GM23338 (cell line): ENCODE results near the gene NTM. TPM values are rescaled to one million over a fixed set of nuclear protein-coding genes. Genes with fewer than 3 reads are reported as not detected.
A peak's percentile ranks its signal among the peaks of the same experiment; 100 is the strongest.

Source experiments
- ATAC-seq: fragments of 200-7000 bp; cut with Tn5 transposase; 3 replicates; pipeline ENCODE4 v1.9.1; 2020
- DNase-seq: peaks from one replicate; pipeline ENCODE4 v3.0.0-alpha.2; 2015; ENCODE audit warnings: low spot score
- H2AFZ ChIP-seq: fragments of 200-600 bp; sonication (generic); 2 replicates; pipeline ENCODE4 v1.8.0; 2016; ENCODE audit warnings: antibody characterized with exemption, mild to moderate bottlenecking, moderate library complexity
- H3F3A ChIP-seq: fragments of 200-600 bp; sonication (generic); replicated peaks from 2 replicates; pipeline ENCODE4 v1.8.0; 2017; ENCODE audit warnings: antibody characterized with exemption, mixed run types, low read depth
- H3K27ac ChIP-seq: fragments of 200-600 bp; sonication (generic); 2 replicates; pipeline ENCODE4 v1.6.1; 2016; ENCODE audit warnings: low read depth
- H3K27me3 ChIP-seq: fragments of 200-600 bp; sonication (generic); 2 replicates; pipeline ENCODE4 v1.8.0; 2016; ENCODE audit warnings: mild to moderate bottlenecking, mixed run types, moderate library complexity; ENCODE audit not compliant: insufficient read depth
- H3K36me3 ChIP-seq: fragments of 200-600 bp; sonication (generic); 2 replicates; pipeline ENCODE4 v1.8.0; 2016; ENCODE audit warnings: mild to moderate bottlenecking; ENCODE audit not compliant: insufficient read depth
- H3K4me1 ChIP-seq: fragments of 200-600 bp; sonication (generic); 2 replicates; pipeline ENCODE4 v1.8.0; 2016; ENCODE audit warnings: mild to moderate bottlenecking, moderate library complexity; ENCODE audit not compliant: insufficient read depth
- H3K4me2 ChIP-seq: fragments of 200-600 bp; sonication (generic); 2 replicates; pipeline ENCODE4 v1.7.1; 2017; ENCODE audit warnings: mixed run types
- H3K4me3 ChIP-seq: fragments of 200-600 bp; sonication (generic); 2 replicates; pipeline ENCODE4 v1.6.1; 2016; ENCODE audit warnings: mixed run types
- H3K79me2 ChIP-seq: fragments of 200-600 bp; sonication (generic); replicated peaks from 2 replicates; pipeline ENCODE4 v1.8.0; 2017; ENCODE audit warnings: mild to moderate bottlenecking; ENCODE audit not compliant: insufficient read depth
- H3K9me2 ChIP-seq: fragments of 200-600 bp; sonication (generic); 2 replicates; pipeline ENCODE4 v1.8.0; 2017; ENCODE audit not compliant: insufficient read depth
- H4K20me1 ChIP-seq: fragments of 200-600 bp; sonication (generic); replicated peaks from 2 replicates; pipeline ENCODE4 v1.8.0; 2017; ENCODE audit warnings: mild to moderate bottlenecking; ENCODE audit not compliant: insufficient read depth
- H3K27ac Mint-ChIP-seq: 2 replicates; pipeline ENCODE4 v1.8.0; 2020; ENCODE audit warnings: inconsistent platforms, mild to moderate bottlenecking, moderate library complexity, mixed read lengths
- H3K27me3 Mint-ChIP-seq: 3 replicates; pipeline ENCODE4 v1.8.0; 2022; ENCODE audit warnings: low read depth, mild to moderate bottlenecking, moderate library complexity, mixed read lengths, inconsistent platforms; ENCODE audit not compliant: insufficient read depth, poor library complexity
- H3K36me3 Mint-ChIP-seq: 3 replicates; pipeline ENCODE4 v1.8.0; 2021; ENCODE audit warnings: low read depth, mild to moderate bottlenecking, inconsistent platforms, moderate library complexity, mixed read lengths
- H3K4me1 Mint-ChIP-seq: 3 replicates; pipeline ENCODE4 v1.8.0; 2020; ENCODE audit warnings: mild to moderate bottlenecking, inconsistent platforms, mixed read lengths
- H3K4me3 Mint-ChIP-seq: 3 replicates; pipeline ENCODE4 v1.8.0; 2021; ENCODE audit warnings: moderate library complexity, mild to moderate bottlenecking, inconsistent platforms, mixed read lengths
- H3K9me3 Mint-ChIP-seq: 3 replicates; pipeline ENCODE4 v1.8.0; 2020; ENCODE audit warnings: moderate library complexity, mild to moderate bottlenecking, inconsistent platforms, mixed read lengths
- CTCF ChIP-seq, 2 experiments: fragments of 200-600 bp in 1 of 2; sonication (generic) in 1 of 2; conservative IDR thresholded peaks; 2 replicates each; pipeline versions ENCODE4 v1.5.1 to v1.6.1; 2016 to 2017; ENCODE audit warnings: antibody characterized with exemption in 2 of 2, low read depth in 2 of 2, mild to moderate bottlenecking in 2 of 2, moderate library complexity in 1 of 2
- ETS1 ChIP-seq: IDR thresholded peaks from 2 replicates; pipeline ENCODE4 v1.6.1; 2016; ENCODE audit warnings: antibody characterized with exemption
- EZH2 ChIP-seq: fragments of 200-600 bp; sonication (generic); IDR thresholded peaks from one replicate; pipeline ENCODE4 v1.8.0; 2017; ENCODE audit warnings: antibody characterized with exemption, mild to moderate bottlenecking, low read depth; ENCODE audit not compliant: unreplicated experiment
- EZH2phosphoT487 ChIP-seq: fragments of 200-600 bp; sonication (generic); IDR thresholded peaks from one replicate; pipeline ENCODE4 v1.8.1; 2018; ENCODE audit warnings: antibody characterized with exemption; ENCODE audit not compliant: unreplicated experiment
- POLR2AphosphoS5 ChIP-seq: IDR thresholded peaks from 2 replicates; pipeline ENCODE4 v1.6.1; 2016; ENCODE audit warnings: antibody characterized with exemption, low read depth
- REST ChIP-seq: IDR thresholded peaks from one replicate; pipeline ENCODE4 v1.6.1; 2018; ENCODE audit warnings: antibody characterized with exemption; ENCODE audit not compliant: unreplicated experiment
- polyA plus RNA-seq: library from polyadenylated mRNA; unstranded; fragments of >200 nt; fragmentation: Nextera tagmentation; extraction: Ambion mirVana; gene quantifications from 2 replicates; pipeline ENCODE4 v1.2.1, GENCODE V29; 2016
- total RNA-seq: library from RNA; depleted of rRNA; stranded (reverse); fragments of >200 nt; shearing (Covaris generic); gene quantifications from 2 replicates; pipeline ENCODE4 v1.2.3, GENCODE V29; 2014

NTM gene
- total and polyA plus RNA-seq, 2 experiments from 2014 or later, result 10.6 to 14.6 TPM

GRCh38 chr11:131345406-131345805 is 25.0 kb upstream of the NTM start:
- H3K4me3 Mint-ChIP-seq, result no peak overlapping the region
- no peaks in the 10 kb centered on the region for H3K79me2 ChIP-seq
- ATAC-seq, result no peak
- H3K4me1 Mint-ChIP-seq, result peaks cover 2% of the 10 kb centered on the region; the same call in 1 of the 3 replicates
- H3K27me3 ChIP-seq, result no peaks in the 10 kb centered on the region
- no peak overlapping the region for H3K4me3 ChIP-seq
- no peak overlapping the region for H3K4me2 ChIP-seq
- H3K9me2 ChIP-seq, result peaks cover 11% of the 10 kb centered on the region; the same call in 1 of the 2 replicates
- DNase-seq, result no peak
- no peaks in the 10 kb centered on the region for H3F3A ChIP-seq
- peaks cover 2% of the 10 kb centered on the region for H3K27me3 Mint-ChIP-seq
- H3K27ac Mint-ChIP-seq, result no peak overlapping the region
- H4K20me1 ChIP-seq, result no peaks in the 10 kb centered on the region
- no peaks in the 10 kb centered on the region for H3K9me3 Mint-ChIP-seq
- H2AFZ ChIP-seq, result no peak overlapping the region
- TF ChIP-seq ETS1 (no peak), REST (no peak)
- H3K36me3 Mint-ChIP-seq, result peaks cover 12% of the 10 kb centered on the region; the same call in 2 of the 3 replicates
- H3K27ac ChIP-seq, result no peak overlapping the region
- H3K4me1 ChIP-seq, result no peaks in the 10 kb centered on the region
- no peaks in the 10 kb centered on the region for H3K36me3 ChIP-seq

GRCh38 chr11:131349368-131350086 is 20.9 kb upstream of the NTM start:
- peaks cover 24% of the 10 kb centered on the region for H3K4me1 Mint-ChIP-seq
- no peaks in the 10 kb centered on the region for H3K27me3 ChIP-seq
- H3K4me1 ChIP-seq, result peaks cover 25% of the 10 kb centered on the region
- H2AFZ ChIP-seq, result no peak overlapping the region
- no peaks in the 10 kb centered on the region for H3K36me3 ChIP-seq
- H3K27ac Mint-ChIP-seq, result no peak overlapping the region
- no peaks in the 10 kb centered on the region for H4K20me1 ChIP-seq
- peaks cover 2% of the 10 kb centered on the region for H3K27me3 Mint-ChIP-seq
- H3F3A ChIP-seq, result no peaks in the 10 kb centered on the region
- DNase-seq, result peak; percentile 21
- no peak; the same call in 2 of the 3 replicates for ATAC-seq
- H3K4me3 Mint-ChIP-seq, result no peak overlapping the region
- TF ChIP-seq POLR2AphosphoS5 (no peak), CTCF (conservative IDR thresholded peaks at IDR 0.05; ENCODE audit: low read depth in 2 of 2) (peak; percentile 45 to 46), EZH2 (no peak), ETS1 (no peak), EZH2phosphoT487 (no peak)
- H3K27ac ChIP-seq, result no peak overlapping the region
- H3K36me3 Mint-ChIP-seq, result peaks cover 8% of the 10 kb centered on the region; the same call in 2 of the 3 replicates
- no peak overlapping the region for H3K4me2 ChIP-seq
- no peaks in the 10 kb centered on the region for H3K79me2 ChIP-seq
- no peak overlapping the region for H3K4me3 ChIP-seq
- 0 out of 2 replicates have a peak, but pooled peaks cover 3% of the 10 kb centered on the region for H3K9me2 ChIP-seq
- no peaks in the 10 kb centered on the region for H3K9me3 Mint-ChIP-seq
